ENCODE measurements around the gene ZNF682. TPM values are rescaled to one million over a fixed set of nuclear protein-coding genes. Genes with fewer than 3 reads are reported as not detected.

ZNF682 gene
- total and polyA plus RNA-seq, 2 of the 13 experiments (the other 11 are each of a cell fraction or from before 2014, with no cell fraction given) = 2.0 to 7.2 TPM

DNA sequence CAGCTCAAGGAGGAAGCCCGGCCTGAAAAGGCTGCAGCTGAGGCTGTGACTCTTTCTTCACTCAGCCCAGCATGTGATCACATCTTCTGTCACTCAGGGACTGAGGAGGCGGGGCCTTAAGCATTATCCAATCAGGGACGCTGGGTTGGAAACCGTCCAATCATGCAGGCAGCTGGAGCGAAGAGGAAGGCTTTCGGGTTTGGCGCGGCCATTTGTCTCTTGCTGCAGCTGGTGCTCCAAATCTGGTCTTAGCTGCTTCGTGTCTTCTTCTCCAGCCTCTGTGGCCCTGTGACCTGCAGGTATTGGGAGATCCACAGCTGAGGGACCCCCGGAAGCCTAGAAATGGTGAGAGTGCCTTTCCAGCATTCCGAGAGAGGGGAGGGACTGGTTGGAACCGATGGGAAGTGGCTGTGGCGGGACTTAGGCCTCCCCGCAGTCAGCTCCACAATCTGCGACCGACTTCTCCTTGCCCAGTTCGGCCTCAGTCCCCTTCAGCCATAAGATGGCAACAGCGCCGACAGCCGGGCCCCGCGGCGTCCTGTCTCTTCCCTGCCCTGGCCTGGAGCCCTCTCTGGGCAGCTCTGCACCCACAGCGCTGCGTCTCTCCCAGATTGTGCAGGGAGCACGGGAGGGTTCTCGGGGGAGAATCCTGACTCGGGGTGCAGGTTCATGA, 38.6 kb upstream of the ZNF682 start, which contains the start of gene ZNF90 (continued):
- no peak for TF ChIP-seq CREB3 (CRISPR knock-in tag; IDR thresholded peaks at IDR 0.05)
- no peak for TF ChIP-seq SOX6 (IDR thresholded peaks at IDR 0.05)
- no peak for TF ChIP-seq SOX6 (CRISPR knock-in tag; IDR thresholded peaks at IDR 0.05)
- no peak for TF ChIP-seq AKAP8 (CRISPR knock-in tag; IDR thresholded peaks at IDR 0.05)
- 0 out of 2 replicates have a peak, but pooled peaks have one; percentile 40 for TF ChIP-seq TGIF2 (CRISPR knock-in tag; IDR thresholded peaks at IDR 0.05)
- no peak for TF ChIP-seq SYNCRIP (IDR thresholded peaks at IDR 0.05; ENCODE audit: insufficient read depth, low read depth, low read length)
- TF ChIP-seq ZNF382 (CRISPR knock-in tag; IDR thresholded peaks at IDR 0.05; ENCODE audit: borderline replicate concordance) = no peak
- 0 out of 2 replicates have a peak, but pooled peaks have one; percentile 18 for TF ChIP-seq ZSCAN21 (CRISPR knock-in tag; IDR thresholded peaks at IDR 0.05; ENCODE audit: borderline replicate concordance)
- TF ChIP-seq NFAT5 (CRISPR knock-in tag; IDR thresholded peaks at IDR 0.05) = no peak
- no peak for TF ChIP-seq SRSF9 (IDR thresholded peaks at IDR 0.05; ENCODE audit: borderline replicate concordance, insufficient read depth, low read depth, low read length, poor library complexity, severe bottlenecking)
- TF ChIP-seq HOXD1 (CRISPR knock-in tag; IDR thresholded peaks at IDR 0.05) = no peak
- TF ChIP-seq, protein P1, sequence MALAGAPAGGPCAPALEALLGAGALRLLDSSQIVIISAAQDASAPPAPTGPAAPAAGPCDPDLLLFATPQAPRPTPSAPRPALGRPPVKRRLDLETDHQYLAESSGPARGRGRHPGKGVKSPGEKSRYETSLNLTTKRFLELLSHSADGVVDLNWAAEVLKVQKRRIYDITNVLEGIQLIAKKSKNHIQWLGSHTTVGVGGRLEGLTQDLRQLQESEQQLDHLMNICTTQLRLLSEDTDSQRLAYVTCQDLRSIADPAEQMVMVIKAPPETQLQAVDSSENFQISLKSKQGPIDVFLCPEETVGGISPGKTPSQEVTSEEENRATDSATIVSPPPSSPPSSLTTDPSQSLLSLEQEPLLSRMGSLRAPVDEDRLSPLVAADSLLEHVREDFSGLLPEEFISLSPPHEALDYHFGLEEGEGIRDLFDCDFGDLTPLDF (CRISPR knock-in tag; IDR thresholded peaks at IDR 0.05) = no peak
- no peak for TF ChIP-seq DNMT1 (CRISPR knock-in tag; IDR thresholded peaks at IDR 0.05)
- no peak for TF ChIP-seq ZNF720 (CRISPR knock-in tag; IDR thresholded peaks at IDR 0.05)
- no peak; the same call in 1 of the 2 replicates for TF ChIP-seq NRL (CRISPR knock-in tag; IDR thresholded peaks at IDR 0.05; ENCODE audit: borderline replicate concordance)
- TF ChIP-seq HCFC1 (IDR thresholded peaks at IDR 0.05; ENCODE audit: low read depth, low read length) = no peak
- no peak for TF ChIP-seq ZNF224 (CRISPR knock-in tag; IDR thresholded peaks at IDR 0.05)
- no peak for TF ChIP-seq ZNF749 (CRISPR knock-in tag; IDR thresholded peaks at IDR 0.05; ENCODE audit: borderline replicate concordance)
- no peak for TF ChIP-seq ZNF788 (CRISPR knock-in tag; IDR thresholded peaks at IDR 0.05; ENCODE audit: borderline replicate concordance)
- peak; percentile 57; the same call in 1 of the 2 replicates for TF ChIP-seq GATAD1 (CRISPR knock-in tag; IDR thresholded peaks at IDR 0.05)
- no peak for TF ChIP-seq SIX4 (CRISPR knock-in tag; IDR thresholded peaks at IDR 0.05)
- no peak for TF ChIP-seq ZBTB1 (CRISPR knock-in tag; IDR thresholded peaks at IDR 0.05; ENCODE audit: borderline replicate concordance)

All from HepG2 (cell line).